NCI-H526 treated with DMSO at 0.1 percent for 48 hours (cell line): Measurements from ENCODE around the gene RAET1G.
"Not testable (repeated sequence)": the region's sequence is repeated elsewhere in the genome, so short reads cannot be mapped to it uniquely, and the experiment has no call there.

Source experiments
- DNase-seq: peaks from one replicate; lab custom pipeline; 2025; lab: John Stamatoyannopoulos, UW

Gene RAET1G

GRCh38 chr6:149934249-149935156 is 11.6 kb upstream of the RAET1G start:
- DNase-seq, result peak; percentile 49

- DNase-seq, result no peak
Observed at GRCh38 chr6:149933461-149933860, 10.5 kb upstream of the RAET1G start.

GRCh38 chr6:149933036-149933435 is 10.1 kb upstream of the RAET1G start:
- no peak for DNase-seq

GRCh38 chr6:149931501-149931900 is 8.6 kb upstream of the RAET1G start:
- no peak for DNase-seq

- no peak for DNase-seq
Observed at GRCh38 chr6:149929422-149929821, 6.5 kb upstream of the RAET1G start.

- DNase-seq, result not testable (repeated sequence)
Observed at GRCh38 chr6:149927025-149927424, 4.1 kb upstream of the RAET1G start.

GRCh38 chr6:149925974-149926777 is 3.3 kb upstream of the RAET1G start:
- peak; percentile 65 for DNase-seq

GRCh38 chr6:149925253-149925973 is 2.5 kb upstream of the RAET1G start:
- no peak for DNase-seq

- DNase-seq, result no peak
Observed at GRCh38 chr6:149924933-149925252, 2.0 kb upstream of the RAET1G start.

GRCh38 chr6:149924206-149924932 is 1.4 kb upstream of the RAET1G start:
- DNase-seq, result no peak

GRCh38 chr6:149923327-149923986 is 536 bp upstream of the RAET1G start:
- no peak for DNase-seq

GRCh38 chr6:149922091-149922490 is 830 bp downstream of the RAET1G start:
- not testable (repeated sequence) for DNase-seq

- DNase-seq, result no peak
Observed at GRCh38 chr6:149921361-149921760, 1.6 kb downstream of the RAET1G start.

- DNase-seq, result no peak
Observed at GRCh38 chr6:149919834-149920225, 3.1 kb downstream of the RAET1G start.

- not testable (repeated sequence) for DNase-seq
Observed at GRCh38 chr6:149919126-149919833, 3.6 kb downstream of the RAET1G start.

GRCh38 chr6:149918151-149918905 is 4.6 kb downstream of the RAET1G start:
- no peak for DNase-seq

- DNase-seq, result no peak
Observed at GRCh38 chr6:149917679-149918078, 5.2 kb downstream of the RAET1G start.

- no peak for DNase-seq
Observed at GRCh38 chr6:149915970-149916865, 6.7 kb downstream of the RAET1G start.
